ENCODE measurements around the gene CNTNAP2. TPM values are rescaled to one million over a fixed set of nuclear protein-coding genes. Genes with fewer than 3 reads are reported as not detected.

Gene CNTNAP2
- total RNA-seq, 1 donor, result under 0.01 TPM

- TF ChIP-seq CTCF (IDR thresholded peaks at IDR 0.05; ENCODE audit: insufficient read depth, low read length), result no peak
- no peak overlapping the region for H3K4me3 ChIP-seq (ENCODE audit: low read depth, low read length)
- DNase-seq (ENCODE audit: low read depth), result no peak
These were observed 2245.9 kb downstream of the CNTNAP2 start for GRCh38 chr7:148362541-148362940.

GRCh38 chr7:148367731-148368475 is 2251.3 kb downstream of the CNTNAP2 start:
- no peak overlapping the region for H3K4me3 ChIP-seq (ENCODE audit: low read depth, low read length)
- TF ChIP-seq CTCF (IDR thresholded peaks at IDR 0.05; ENCODE audit: insufficient read depth, low read length), result no peak
- DNase-seq (ENCODE audit: low read depth), result no peak

DNA sequence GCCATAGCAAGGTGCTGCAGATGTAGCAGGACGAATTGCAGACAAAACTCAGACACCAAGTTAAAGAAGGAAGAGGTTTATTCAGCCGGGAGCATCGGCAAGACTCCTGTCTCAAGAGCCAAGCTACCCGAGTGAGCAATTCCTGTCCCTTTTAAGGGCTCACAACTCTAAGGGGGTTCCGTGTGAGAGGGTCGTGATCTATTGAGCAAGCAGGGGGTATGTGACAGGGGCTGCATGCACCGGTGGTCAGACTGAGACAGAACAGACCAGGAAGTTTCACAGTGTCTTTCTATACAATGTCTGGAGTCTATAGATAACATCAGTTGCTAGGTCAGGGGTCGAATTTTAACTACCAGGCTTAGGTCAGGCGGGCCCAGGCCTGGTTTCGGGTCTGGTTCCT is 2252.0 kb downstream of the CNTNAP2 start:
- DNase-seq (ENCODE audit: low read depth), result no peak
- no peak for TF ChIP-seq CTCF (IDR thresholded peaks at IDR 0.05; ENCODE audit: insufficient read depth, low read length)
- no peak overlapping the region for H3K4me3 ChIP-seq (ENCODE audit: low read depth, low read length)

DNA sequence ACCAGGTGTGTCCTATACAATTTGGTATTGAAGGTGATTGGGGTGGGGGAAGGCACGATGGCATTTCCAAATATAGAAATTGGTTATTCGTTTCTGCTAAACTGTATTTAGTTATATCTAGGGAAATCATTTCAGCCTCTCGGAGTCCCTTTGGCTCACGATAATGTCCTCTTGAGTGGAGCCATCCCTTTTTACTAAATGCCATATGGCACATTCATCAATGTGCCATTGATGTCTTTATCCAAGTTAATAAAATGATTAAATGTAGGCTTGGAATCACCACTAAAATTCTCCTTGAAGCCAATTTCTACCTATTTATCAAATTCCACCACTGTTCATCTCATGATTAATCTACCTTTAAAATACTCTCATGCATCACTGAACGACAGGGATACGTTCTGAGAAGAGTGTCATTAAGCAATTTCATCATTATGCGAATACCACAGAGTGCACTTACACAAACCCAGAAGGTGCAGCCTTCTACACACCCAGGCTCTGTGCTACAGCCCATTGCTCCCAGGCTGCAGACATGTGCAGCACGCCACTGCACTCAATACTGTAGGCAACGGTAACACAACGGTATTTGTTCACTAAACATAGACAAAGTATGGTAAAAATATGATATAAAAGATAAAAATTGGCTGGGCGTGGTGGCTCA is 2254.8 kb downstream of the CNTNAP2 start:
- H3K4me3 ChIP-seq (ENCODE audit: low read depth, low read length), result no peak overlapping the region
- no peak for TF ChIP-seq CTCF (IDR thresholded peaks at IDR 0.05; ENCODE audit: insufficient read depth, low read length)
- no peak for DNase-seq (ENCODE audit: low read depth)

- DNase-seq (ENCODE audit: low read depth), result no peak
- no peak for TF ChIP-seq CTCF (IDR thresholded peaks at IDR 0.05; ENCODE audit: insufficient read depth, low read length)
- H3K4me3 ChIP-seq (ENCODE audit: low read depth, low read length), result no peak overlapping the region
These were observed 2258.0 kb downstream of the CNTNAP2 start for GRCh38 chr7:148374396-148375259.

DNA sequence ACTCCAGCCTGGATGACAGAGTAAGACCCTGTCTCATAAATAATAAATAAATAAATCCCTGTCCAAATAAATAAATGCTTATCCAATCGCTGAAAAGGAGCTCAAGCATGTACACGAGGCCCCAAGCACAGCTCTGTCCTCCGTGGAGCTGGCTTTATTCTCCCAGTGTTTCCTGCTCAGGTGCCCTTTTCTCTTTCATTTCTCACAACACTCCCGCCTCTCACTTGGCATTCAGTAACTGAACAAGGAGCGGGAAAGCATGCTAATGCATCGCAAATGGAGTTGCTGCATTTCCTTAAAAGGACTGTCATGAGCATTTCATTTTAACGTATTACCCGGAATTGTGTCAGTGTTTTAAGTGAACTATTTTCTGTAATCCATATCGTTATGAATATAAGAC is 2263.1 kb downstream of the CNTNAP2 start:
- TF ChIP-seq CTCF (IDR thresholded peaks at IDR 0.05; ENCODE audit: insufficient read depth, low read length), result no peak
- DNase-seq (ENCODE audit: low read depth), result no peak
- no peak overlapping the region for H3K4me3 ChIP-seq (ENCODE audit: low read depth, low read length)

Data from fibroblast of the aortic adventitia (primary cell).